H1 (cell line): ENCODE measurements around the gene UGT1A1. TPM values are rescaled to one million over a fixed set of nuclear protein-coding genes. Genes with fewer than 3 reads are reported as not detected.
A peak's percentile ranks its signal among the peaks of the same experiment; 100 is the strongest.

ENCODE experiments used
- CTCF ChIA-PET: fragments of 300-600 bp; sonication (Branson Sonifier 250); formaldehyde crosslinking; loops from one replicate; lab custom pipeline; 2021; ENCODE audit not compliant: partially characterized antibody; lab: Charles Lee
- POLR2A ChIA-PET: fragments of 300-600 bp; sonication (Branson Sonifier 250); formaldehyde crosslinking; loops from one replicate; lab custom pipeline; 2021; ENCODE audit warnings: inconsistent platforms; ENCODE audit not compliant: partially characterized antibody; lab: Charles Lee
- DNase-seq, 2 experiments: peaks; one replicate each; pipeline versions ENCODE4 v3.0.0 to v3.0.0-alpha.2; 2010 to 2022; ENCODE audit warnings: low spot score in 2 of 2, low read depth in 1 of 2, mixed read lengths in 1 of 2
- FAIRE-seq: peaks from 2 replicates; lab custom pipeline; 2011; peaks lifted over from hg19 to GRCh38; lab: Jason Lieb, UNC
- H2AFZ ChIP-seq: 2 replicates; pipeline ENCODE4 v1.8.1; 2012; ENCODE audit warnings: low read length, inconsistent platforms
- H2AK5ac ChIP-seq: 2 replicates; pipeline ENCODE4 v1.6.1; 2013; ENCODE audit warnings: low read depth, low read length
- H2BK120ac ChIP-seq: replicated peaks from 2 replicates; pipeline ENCODE3; 2013; ENCODE audit warnings: low read depth, low read length, inconsistent platforms
- H2BK12ac ChIP-seq: 2 replicates; pipeline ENCODE4 v1.6.1; 2013; ENCODE audit warnings: low read depth, low read length
- H2BK15ac ChIP-seq: 2 replicates; pipeline ENCODE4 v1.6.1; 2013; ENCODE audit warnings: low read length
- H2BK20ac ChIP-seq: 2 replicates; pipeline ENCODE4 v1.6.1; 2013; ENCODE audit warnings: low read length
- H2BK5ac ChIP-seq: 2 replicates; pipeline ENCODE4 v1.6.1; 2013; ENCODE audit warnings: low read depth, low read length
- H3K14ac ChIP-seq: 2 replicates; pipeline ENCODE4 v1.6.1; 2013; ENCODE audit warnings: inconsistent platforms; ENCODE audit not compliant: insufficient read length
- H3K18ac ChIP-seq: 2 replicates; pipeline ENCODE4 v1.6.1; 2013; ENCODE audit warnings: low read length; ENCODE audit errors: extremely low read depth
- H3K23ac ChIP-seq: 2 replicates; pipeline ENCODE4 v1.6.1; 2013; ENCODE audit warnings: inconsistent platforms; ENCODE audit not compliant: insufficient read length
- H3K23me2 ChIP-seq: 2 replicates; pipeline ENCODE4 v1.6.1; 2013; ENCODE audit warnings: low read depth, low read length
- H3K27ac ChIP-seq: 2 replicates; pipeline ENCODE4 v1.6.1; 2011; ENCODE audit warnings: low read depth, low read length, inconsistent platforms
- H3K27me3 ChIP-seq, 4 experiments: replicated peaks in 1 of 4; 1 replicate in 1 of 4; 2 replicates in 3 of 4; pipeline versions ENCODE4 v1.6.1 to v1.8.1; 2011 to 2013; ENCODE audit warnings: low read length in 3 of 4, mild to moderate bottlenecking in 3 of 4, inconsistent platforms in 2 of 4, mixed read lengths in 2 of 4, moderate library complexity in 1 of 4; ENCODE audit not compliant: control insufficient read depth in 3 of 4, insufficient read depth in 3 of 4; ENCODE audit errors: extremely low read depth in 1 of 4
- H3K36me3 ChIP-seq, 4 experiments: 2 replicates each; pipeline versions ENCODE4 v1.6.1 to v1.8.1; 2011 to 2013; ENCODE audit warnings: mild to moderate bottlenecking in 4 of 4, low read length in 3 of 4, moderate library complexity in 2 of 4, control low read depth in 1 of 4, inconsistent platforms in 1 of 4; ENCODE audit not compliant: insufficient read depth in 4 of 4, control insufficient read depth in 2 of 4
- H3K4ac ChIP-seq: replicated peaks from 2 replicates; pipeline ENCODE3; 2013; ENCODE audit warnings: low read length, low read depth, mixed read lengths, inconsistent platforms; ENCODE audit not compliant: insufficient read length
- H3K4me1 ChIP-seq, 4 experiments: replicated peaks in 1 of 4; 1 replicate in 1 of 4; 2 replicates in 3 of 4; pipeline versions ENCODE4 v1.6.1 to v1.8.1; 2011 to 2013; ENCODE audit warnings: low read length in 3 of 4, inconsistent platforms in 2 of 4, mixed read lengths in 1 of 4; ENCODE audit not compliant: insufficient read depth in 4 of 4, control insufficient read depth in 3 of 4
- H3K4me2 ChIP-seq, 2 experiments: 2 replicates each; pipeline versions ENCODE4 v1.6.1 to v1.8.1; 2011 to 2013; ENCODE audit warnings: low read depth in 2 of 2, low read length in 2 of 2, control low read depth in 1 of 2, inconsistent platforms in 1 of 2, mild to moderate bottlenecking in 1 of 2; ENCODE audit not compliant: insufficient read depth in 1 of 2
- H3K4me3 ChIP-seq, 4 experiments: fragments of 200-600, 300-600 bp in 1 of 4; sonication (generic), shearing (Covaris generic), sonication (Bioruptor Twin) in 1 of 4; 2 replicates each; pipeline versions ENCODE4 v1.5.1 to v1.8.1; 2011 to 2016; ENCODE audit warnings: low read length in 4 of 4, low read depth in 3 of 4, control low read depth in 2 of 4, inconsistent platforms in 2 of 4, mild to moderate bottlenecking in 2 of 4, mixed read lengths in 1 of 4, moderate library complexity in 1 of 4; ENCODE audit not compliant: insufficient read depth in 2 of 4; ENCODE audit errors: extremely low read depth in 1 of 4
- H3K56ac ChIP-seq: replicated peaks from 2 replicates; pipeline ENCODE3; 2013; ENCODE audit warnings: low read depth, mild to moderate bottlenecking, mixed read lengths, low read length, inconsistent platforms; ENCODE audit not compliant: insufficient read length
- H3K79me1 ChIP-seq: 2 replicates; pipeline ENCODE4 v1.6.1; 2013; ENCODE audit warnings: low read depth, low read length, control low read depth
- H3K79me2 ChIP-seq, 2 experiments: 2 replicates each; pipeline versions ENCODE4 v1.6.1 to v1.8.1; 2012 to 2013; ENCODE audit warnings: low read length in 2 of 2, mild to moderate bottlenecking in 2 of 2, inconsistent platforms in 1 of 2; ENCODE audit not compliant: insufficient read depth in 2 of 2, control insufficient read depth in 1 of 2
- H3K9ac ChIP-seq, 4 experiments: replicated peaks in 1 of 4; 1 replicate in 1 of 4; 2 replicates in 3 of 4; pipeline versions ENCODE4 v1.6.1 to v1.8.1; 2011 to 2013; ENCODE audit warnings: low read depth in 3 of 4, low read length in 3 of 4, control low read depth in 2 of 4, mild to moderate bottlenecking in 2 of 4, moderate library complexity in 2 of 4, inconsistent platforms in 1 of 4; ENCODE audit errors: extremely low read depth in 1 of 4
- H3K9me3 ChIP-seq, 2 experiments: 2 replicates each; pipeline versions ENCODE4 v1.6.1 to v1.8.1; 2012 to 2013; ENCODE audit warnings: mild to moderate bottlenecking in 2 of 2, moderate library complexity in 2 of 2, control low read depth in 1 of 2, inconsistent platforms in 1 of 2, low read depth in 1 of 2, low read length in 1 of 2, mixed read lengths in 1 of 2; ENCODE audit not compliant: insufficient read depth in 2 of 2
- H4K20me1 ChIP-seq, 2 experiments: replicated peaks in 1 of 2; 2 replicates each; pipeline versions ENCODE3 to v1.8.1; 2011 to 2013; ENCODE audit warnings: inconsistent platforms in 2 of 2, low read length in 2 of 2, mild to moderate bottlenecking in 1 of 2; ENCODE audit not compliant: insufficient read depth in 2 of 2, control insufficient read depth in 1 of 2
- H4K5ac ChIP-seq: 2 replicates; pipeline ENCODE4 v1.6.1; 2013; ENCODE audit warnings: low read length, low read depth, mixed read lengths, inconsistent platforms; ENCODE audit not compliant: insufficient read length
- H4K8ac ChIP-seq: 2 replicates; pipeline ENCODE4 v1.8.0; 2013; ENCODE audit warnings: mild to moderate bottlenecking, moderate library complexity, low read length, inconsistent platforms; ENCODE audit not compliant: insufficient read depth; ENCODE audit errors: extremely low read depth
- H4K91ac ChIP-seq: replicated peaks from 2 replicates; pipeline ENCODE3; 2013; ENCODE audit warnings: low read length, mixed read lengths, inconsistent platforms; ENCODE audit not compliant: insufficient read length
- ATF2 ChIP-seq: IDR thresholded peaks from 2 replicates; pipeline ENCODE4 v1.6.1; 2012; ENCODE audit warnings: low read length, inconsistent platforms
- EP300 ChIP-seq, 2 experiments: IDR thresholded peaks; 1 replicate in 1 of 2; 2 replicates in 1 of 2; pipeline ENCODE4 v1.6.1; 2011 to 2012; ENCODE audit warnings: low read depth in 2 of 2, low read length in 2 of 2, mild to moderate bottlenecking in 2 of 2, borderline replicate concordance in 1 of 2, inconsistent platforms in 1 of 2, moderate library complexity in 1 of 2
- EZH2 ChIP-seq: fragments of 200-600 bp; sonication (generic); IDR thresholded peaks from 2 replicates; pipeline ENCODE4 v1.7.1; 2012; ENCODE audit warnings: low read depth, mild to moderate bottlenecking, moderate library complexity, low read length, inconsistent platforms; ENCODE audit not compliant: severe bottlenecking
- GABPA ChIP-seq: IDR thresholded peaks from 2 replicates; pipeline ENCODE4 v1.6.1; 2011; ENCODE audit warnings: mild to moderate bottlenecking, low read length, moderate library complexity, borderline replicate concordance; ENCODE audit not compliant: insufficient read depth
- MAFK ChIP-seq: IDR thresholded peaks from 2 replicates; pipeline ENCODE4 v1.6.1; 2012; ENCODE audit warnings: low read depth, mild to moderate bottlenecking, improper control_type of control experiment, low read length
- POLR2AphosphoS5 ChIP-seq: IDR thresholded peaks from 2 replicates; pipeline ENCODE4 v1.6.1; 2011; ENCODE audit warnings: low read depth, low read length
- RAD21 ChIP-seq, 2 experiments: IDR thresholded peaks in 1 of 2; conservative IDR thresholded peaks in 1 of 2; 2 replicates each; pipeline ENCODE4 v1.6.1; 2011; ENCODE audit warnings: low read depth in 2 of 2, low read length in 2 of 2, improper control_type of control experiment in 1 of 2, inconsistent platforms in 1 of 2, mild to moderate bottlenecking in 1 of 2, moderate library complexity in 1 of 2
- RBBP5 ChIP-seq: IDR thresholded peaks from 2 replicates; pipeline ENCODE4 v1.7.1; 2012; ENCODE audit warnings: low read depth, mild to moderate bottlenecking, inconsistent platforms, low read length, moderate library complexity, borderline replicate concordance
- RFX5 ChIP-seq: IDR thresholded peaks from 2 replicates; pipeline ENCODE4 v1.6.1; 2011; ENCODE audit warnings: low read depth, low read length, improper control_type of control experiment, borderline replicate concordance
- WGBS, 2 experiments: shearing (Covaris generic) in 1 of 2; methylation state at CpG; one replicate each; pipeline versions ENCODE4 v1.1.6 to v1.1.7; 2013 to 2015; ENCODE audit warnings: low lambda C conversion rate in 2 of 2, mixed read lengths in 2 of 2, inconsistent platforms in 1 of 2, low coverage in 1 of 2, missing lambda C conversion rate in 1 of 2; ENCODE audit not compliant: insufficient replicate concordance in 2 of 2, insufficient coverage in 1 of 2, insufficient read length in 1 of 2; ENCODE audit errors: extremely low coverage in 1 of 2, missing lambda C conversion rate in 1 of 2; 5-methylcytosine and 5-hydroxymethylcytosine counted together
- polyA plus RNA-seq, 7 experiments: library from polyadenylated mRNA; depleted of rRNA in 3 of 7; stranded (reverse) in 5 of 7; unstranded in 2 of 7; fragments of >200 nt in 5 of 7; fragments of 200-250 nt in 2 of 7; gene quantifications; 1 replicate in 5 of 7; 2 replicates in 1 of 7; 4 replicates in 1 of 7; pipeline versions ENCODE4 v1.2.1 to v1.2.3, GENCODE V29; 2011 to 2013; ENCODE audit warnings: missing spikeins in 2 of 7, mixed read lengths in 2 of 7
- total RNA-seq: library from RNA; stranded (reverse); fragmentation: NEBNext Ultra II Directional; extraction: Animal tissue kit (Norgen Biotek cat#: 25700); gene quantifications from 2 replicates; pipeline ENCODE4 v1.2.1, GENCODE V29; 2021

The UGT1A1 gene
- total and polyA plus RNA-seq, 2 of the 8 experiments (the other 6 are each of a cell fraction or from before 2014, with no cell fraction given) = not detected

- H3K79me2 ChIP-seq = no peaks in the 10 kb centered on the region
- DNase-seq = peak in 1 of 2 experiments; percentile 14
- H4K5ac ChIP-seq = no peak overlapping the region
- no peak overlapping the region for H3K18ac ChIP-seq
- peaks cover 0 to 4% of the 10 kb centered on the region in 2 experiments; a peak in 2 of 4 replicates for H3K9me3 ChIP-seq
- H3K79me1 ChIP-seq = no peaks in the 10 kb centered on the region
- H2BK15ac ChIP-seq = no peak overlapping the region
- TF ChIP-seq RBBP5 (no peak), EP300 (IDR thresholded peaks at IDR 0.05; ENCODE audit: borderline replicate concordance in 1 of 2, low read depth in 2 of 2, low read length in 2 of 2) (no peak), ATF2 (no peak), RAD21 (IDR thresholded peaks at IDR 0.05 in 1 of 2, conservative IDR thresholded peaks at IDR 0.05 in 1 of 2; ENCODE audit: low read depth in 2 of 2, low read length in 2 of 2) (no peak), RFX5 (no peak), EZH2 (no peak), MAFK (no peak), GABPA (no peak), POLR2AphosphoS5 (no peak)
- H2BK120ac ChIP-seq = no peak overlapping the region
- no peak overlapping the region for H3K4me3 ChIP-seq
- CTCF ChIA-PET = no interaction called here
- no peak overlapping the region for H2AK5ac ChIP-seq
- no peak overlapping the region for H3K4me2 ChIP-seq
- no peak overlapping the region for H2AFZ ChIP-seq
- no peaks in the 10 kb centered on the region for H3K4me1 ChIP-seq
- H2BK12ac ChIP-seq = 0 out of 2 replicates have a peak overlapping the region, but pooled peaks have one; percentile 27
- no peak overlapping the region for H4K91ac ChIP-seq
- WGBS, 2 experiments = 79% methylated on average over 10 of the region's 10 CpGs; no CpG with 5 or more reads in 1 of the 2 experiments
- no peak overlapping the region for H3K27ac ChIP-seq
- no peak for FAIRE-seq
- H3K4ac ChIP-seq = no peak overlapping the region
- H3K36me3 ChIP-seq = no peaks in the 10 kb centered on the region
- H4K20me1 ChIP-seq = no peaks in the 10 kb centered on the region
- H4K8ac ChIP-seq = no peak overlapping the region
- H3K27me3 ChIP-seq = no peaks in the 10 kb centered on the region
- no peak overlapping the region for H2BK20ac ChIP-seq
- no peak overlapping the region for H3K9ac ChIP-seq
- no peak overlapping the region for H3K23ac ChIP-seq
- H3K56ac ChIP-seq = no peak overlapping the region
- no peak overlapping the region for H3K14ac ChIP-seq
- POLR2A ChIA-PET = no interaction called here
- H3K23me2 ChIP-seq = no peaks in the 10 kb centered on the region
- no peak overlapping the region for H2BK5ac ChIP-seq
These were observed 48.2 kb downstream of the UGT1A1 start for GRCh38 chr2:233807966-233808935.
